Spleen (tissue), 7 donors: Measurements from ENCODE around the gene SCG5.

Experiments
- CTCF ChIP-seq, 11 experiments: fragments of 200-600 bp in 7 of 11; fragments of 450-650 bp in 4 of 11; sonication (generic) in 4 of 11; IDR thresholded peaks in 8 of 11; conservative IDR thresholded peaks in 3 of 11; 1 replicate in 7 of 11; 2 replicates in 4 of 11; pipeline versions ENCODE4 v1.4.0 to v1.8.0; 2016 to 2021; ENCODE audit warnings: antibody characterized with exemption in 11 of 11, inconsistent platforms in 4 of 11, mild to moderate bottlenecking in 1 of 11
- POLR2A ChIP-seq, 3 donors: fragments of 450-650 bp; IDR thresholded peaks; one replicate each; pipeline ENCODE4 v1.5.1; 2017; ENCODE audit warnings: antibody characterized with exemption in 3 of 3, mild to moderate bottlenecking in 1 of 3
- donor health status: DM: no; HTN: no; CAD: no; lungs with moderate emphysema.
- donor health status: DM: no; HTN: no; CAD: no.
- donor health status: DM: no; HTN: no; CAD: no.

- TF ChIP-seq CTCF (IDR thresholded peaks at IDR 0.05 in 8 of 11, conservative IDR thresholded peaks at IDR 0.05 in 3 of 11) (no peak), POLR2A (IDR thresholded peaks at IDR 0.05) (no peak)
These were observed 80.1 kb downstream of the SCG5 start for GRCh38 chr15:32721596-32721995.
